Activated CD8-positive, alpha-beta T cell treated with anti-CD3 and anti-CD28 coated beads for 36 hours (primary cell): ENCODE measurements around the gene RXRG. TPM values are rescaled to one million over a fixed set of nuclear protein-coding genes. Genes with fewer than 3 reads are reported as not detected.

Source experiments
- ATAC-seq: fragments of 200-7000 bp; cut with Tn5 transposase; one replicate; pipeline ENCODE4 v1.10.0; 2021; ENCODE audit warnings: mild to moderate bottlenecking, moderate library complexity
- CTCF ChIA-PET: fragments of 350-600 bp; sonication (Branson Sonifier 250); formaldehyde crosslinking; loops from one replicate; lab custom pipeline; 2021; ENCODE audit warnings: antibody characterized with exemption; lab: Charles Lee
- POLR2A ChIA-PET: fragments of 350-600 bp; sonication (Branson Sonifier 250); formaldehyde crosslinking; loops from one replicate; lab custom pipeline; 2021; ENCODE audit warnings: antibody characterized with exemption; lab: Charles Lee
- DNase-seq: peaks from one replicate; pipeline ENCODE4 v3.0.0-alpha.2; 2020
- H3K27ac Mint-ChIP-seq: one replicate; pipeline ENCODE4 v1.8.0; 2021; ENCODE audit warnings: mild to moderate bottlenecking, mixed read lengths
- H3K27me3 Mint-ChIP-seq: one replicate; pipeline ENCODE4 v1.8.0; 2021; ENCODE audit warnings: mixed read lengths
- H3K36me3 Mint-ChIP-seq: one replicate; pipeline ENCODE4 v1.8.0; 2021; ENCODE audit warnings: low read depth, mixed read lengths
- H3K4me1 Mint-ChIP-seq: one replicate; pipeline ENCODE4 v1.8.0; 2021; ENCODE audit warnings: low read depth, mixed read lengths
- H3K4me3 Mint-ChIP-seq: one replicate; pipeline ENCODE4 v1.8.0; 2021; ENCODE audit warnings: mild to moderate bottlenecking, moderate library complexity, mixed read lengths
- H3K9me3 Mint-ChIP-seq: one replicate; pipeline ENCODE4 v1.8.0; 2021; ENCODE audit warnings: mixed read lengths
- intact Hi-C: fragments of 100-400 bp; cut with micrococcal nuclease; formaldehyde crosslinking; loops from one replicate; pipeline ENCODE4 v1.10.0; 2022
- total RNA-seq, 2 experiments: library from RNA; stranded (reverse); gene quantifications; one replicate each; pipeline ENCODE4 v1.2.3, GENCODE V29; 2021
- TF ChIP-seq, protein P1 (sequence below): fragments of 200-600 bp; IDR thresholded peaks from one replicate; pipeline ENCODE4 v1.8.0; 2022; ENCODE audit warnings: antibody characterized with exemption, mild to moderate bottlenecking

The RXRG gene
- total RNA-seq, 2 experiments from 2014 or later, result not detected

DNA sequence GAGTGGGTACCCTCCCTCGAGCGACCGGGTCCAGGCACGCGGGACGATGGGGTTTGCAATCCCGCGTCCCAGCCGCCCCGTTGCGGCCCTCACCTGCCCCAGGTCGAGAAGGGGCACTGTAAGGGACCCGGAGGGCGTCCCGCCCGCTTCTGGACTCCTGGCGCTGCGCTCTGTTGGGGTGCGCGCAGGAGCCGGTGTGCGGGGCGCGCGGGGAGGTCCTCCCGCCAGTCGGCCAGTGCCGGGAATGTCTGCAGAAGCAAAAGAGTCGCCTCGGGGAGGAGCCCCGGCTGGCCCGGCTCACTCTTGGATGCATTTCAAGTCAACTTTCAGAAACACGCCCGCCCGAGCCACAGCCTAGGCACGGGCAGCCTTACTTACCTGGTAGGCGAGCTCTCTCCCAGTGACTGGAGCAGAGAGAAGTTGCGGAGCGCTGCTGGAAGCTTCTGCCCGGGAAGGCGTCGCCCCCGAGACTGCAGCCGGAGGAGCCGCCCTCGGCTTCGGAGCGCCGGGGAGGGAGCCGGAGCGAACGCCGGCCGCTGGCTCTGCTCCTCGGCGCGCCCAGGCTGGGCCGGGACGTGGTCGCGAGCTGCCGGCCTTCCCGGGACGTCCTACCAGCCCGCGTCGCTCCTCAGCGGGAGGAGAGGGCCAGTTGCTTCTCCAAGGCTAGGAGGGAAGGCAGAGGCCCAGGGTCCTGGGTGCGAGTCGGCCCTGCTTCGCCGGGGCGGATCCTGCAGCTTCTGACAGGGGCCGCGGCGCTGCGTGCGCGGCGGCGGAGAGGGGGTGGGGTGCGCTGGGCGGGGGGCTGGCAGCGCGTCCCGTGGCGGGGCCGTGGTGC, 88.7 kb downstream of the RXRG start, which contains the start of gene LMX1A:
LMX1A (minus strand) TSS at position 739 of the 835 bp plus-strand sequence. CDS start 1,156 bp downstream, outside the sequence.
- intact Hi-C loops, result loop anchor here (10.0 kb wide), 2 partner anchors 121 to 211 kb away; no protein-coding TSS in a partner anchor
- Mint-ChIP-seq H3K4me1 (peaks cover 5% of the 10 kb centered on the region), H3K4me3 (no peak within 1 kb of the TSS), H3K27ac (no peak within 1 kb of the TSS), H3K36me3 (no peaks in the 10 kb centered on the region), H3K9me3 (no peaks in the 10 kb centered on the region), H3K27me3 (peaks cover 74% of the 10 kb centered on the region)
- TF ChIP-seq, protein P1, sequence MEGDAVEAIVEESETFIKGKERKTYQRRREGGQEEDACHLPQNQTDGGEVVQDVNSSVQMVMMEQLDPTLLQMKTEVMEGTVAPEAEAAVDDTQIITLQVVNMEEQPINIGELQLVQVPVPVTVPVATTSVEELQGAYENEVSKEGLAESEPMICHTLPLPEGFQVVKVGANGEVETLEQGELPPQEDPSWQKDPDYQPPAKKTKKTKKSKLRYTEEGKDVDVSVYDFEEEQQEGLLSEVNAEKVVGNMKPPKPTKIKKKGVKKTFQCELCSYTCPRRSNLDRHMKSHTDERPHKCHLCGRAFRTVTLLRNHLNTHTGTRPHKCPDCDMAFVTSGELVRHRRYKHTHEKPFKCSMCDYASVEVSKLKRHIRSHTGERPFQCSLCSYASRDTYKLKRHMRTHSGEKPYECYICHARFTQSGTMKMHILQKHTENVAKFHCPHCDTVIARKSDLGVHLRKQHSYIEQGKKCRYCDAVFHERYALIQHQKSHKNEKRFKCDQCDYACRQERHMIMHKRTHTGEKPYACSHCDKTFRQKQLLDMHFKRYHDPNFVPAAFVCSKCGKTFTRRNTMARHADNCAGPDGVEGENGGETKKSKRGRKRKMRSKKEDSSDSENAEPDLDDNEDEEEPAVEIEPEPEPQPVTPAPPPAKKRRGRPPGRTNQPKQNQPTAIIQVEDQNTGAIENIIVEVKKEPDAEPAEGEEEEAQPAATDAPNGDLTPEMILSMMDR, result no peak
- CTCF ChIA-PET, result interaction anchor here (1.6 to 5.5 kb wide), 2 partner anchors 13 to 245 kb away, joined by 3 to 35 read pairs; no protein-coding TSS in a partner anchor
- DNase-seq (no peak), ATAC-seq (no peak)
- POLR2A ChIA-PET, result no interaction called here

DNA sequence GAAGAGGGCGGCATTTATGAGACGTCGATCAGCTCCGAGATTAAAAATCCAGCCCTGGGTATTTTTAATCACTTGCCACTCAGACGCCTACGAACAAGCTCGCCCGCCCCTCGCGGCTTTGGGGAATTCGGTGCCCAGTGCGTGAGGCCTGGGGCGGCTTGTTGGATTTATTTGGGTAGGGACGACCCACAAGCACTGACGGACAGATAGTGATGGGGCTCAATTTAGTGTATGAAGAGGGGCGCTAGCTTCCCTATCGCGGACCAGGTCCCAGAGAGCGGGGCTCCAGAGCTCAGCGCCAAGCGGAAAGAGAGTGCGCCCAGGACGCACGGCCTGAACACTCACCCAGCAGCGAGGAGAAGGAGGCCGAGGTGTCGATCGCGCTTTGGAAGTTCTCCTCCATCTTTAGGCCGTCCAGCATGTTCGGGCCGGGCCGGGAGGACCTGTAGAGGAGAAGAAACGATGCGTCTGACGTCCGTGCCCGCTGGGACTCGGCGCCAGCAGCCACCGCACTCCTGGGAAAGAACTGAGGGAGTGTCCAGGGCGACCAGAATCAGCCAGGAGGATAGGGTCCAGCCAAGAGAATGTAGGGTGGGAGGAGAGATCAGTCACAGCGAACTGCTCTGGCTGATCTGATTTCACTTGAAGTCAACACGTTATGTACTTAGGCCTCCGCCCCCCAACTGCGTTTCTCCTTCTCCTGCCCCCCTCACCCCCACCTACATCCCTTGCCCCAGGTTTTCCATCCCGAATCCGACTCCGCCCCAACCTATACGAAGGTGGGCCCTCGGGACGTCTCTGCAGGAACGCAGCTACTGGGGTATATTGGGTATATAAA, 89.6 kb downstream of the RXRG start:
- no peak for ATAC-seq
- ChIA-PET POLR2A (no interaction called here), CTCF (interaction anchor here (1.4 to 1.6 kb wide), 3 partner anchors 12 to 245 kb away, joined by 3 to 9 read pairs (median 5); no protein-coding TSS in a partner anchor)
- no peak overlapping the region for H3K4me3 Mint-ChIP-seq
- H3K36me3 Mint-ChIP-seq, result no peaks in the 10 kb centered on the region
- no peak for DNase-seq
- no peak overlapping the region for H3K27ac Mint-ChIP-seq
- TF ChIP-seq, protein P1, result no peak
- intact Hi-C loops, result loop anchor here (10.0 kb wide), 2 partner anchors 121 to 211 kb away; no protein-coding TSS in a partner anchor
- peaks cover 5% of the 10 kb centered on the region for H3K4me1 Mint-ChIP-seq
- H3K27me3 Mint-ChIP-seq, result peaks cover 71% of the 10 kb centered on the region
- H3K9me3 Mint-ChIP-seq, result no peaks in the 10 kb centered on the region

DNA sequence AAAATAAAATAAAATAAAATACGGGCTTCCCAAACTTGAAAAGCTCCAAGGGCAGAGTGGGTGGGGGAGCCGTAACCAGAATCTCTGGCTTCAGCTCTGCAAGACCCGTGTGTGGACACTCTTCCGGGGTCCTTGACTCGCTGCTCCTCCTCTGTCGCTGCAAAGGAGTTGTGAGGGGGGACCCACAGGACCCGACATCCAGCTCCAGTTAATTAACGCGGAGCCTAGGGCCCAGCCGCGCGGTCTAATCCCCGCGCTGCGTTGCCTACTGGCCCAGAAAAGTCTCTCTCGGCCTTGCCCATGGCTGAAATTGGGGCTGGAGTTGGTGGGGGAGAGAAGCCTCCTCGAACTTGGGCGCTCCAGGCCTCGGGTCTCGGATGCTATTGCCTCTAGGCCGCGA, 90.2 kb downstream of the RXRG start:
- Mint-ChIP-seq H3K9me3 (no peaks in the 10 kb centered on the region), H3K27ac (no peak overlapping the region), H3K4me3 (no peak overlapping the region), H3K4me1 (peaks cover 5% of the 10 kb centered on the region), H3K27me3 (peaks cover 71% of the 10 kb centered on the region), H3K36me3 (no peaks in the 10 kb centered on the region)
- DNase-seq, result no peak
- ChIA-PET POLR2A (no interaction called here), CTCF (interaction anchor here (1.4 to 1.6 kb wide), 2 partner anchors 13 to 15 kb away, joined by 5 to 9 read pairs; no protein-coding TSS in a partner anchor)
- ATAC-seq, result no peak
- TF ChIP-seq, protein P1, result no peak
- intact Hi-C loops, result loop anchor here (10.0 kb wide), 2 partner anchors 120 to 210 kb away; no protein-coding TSS in a partner anchor

DNA sequence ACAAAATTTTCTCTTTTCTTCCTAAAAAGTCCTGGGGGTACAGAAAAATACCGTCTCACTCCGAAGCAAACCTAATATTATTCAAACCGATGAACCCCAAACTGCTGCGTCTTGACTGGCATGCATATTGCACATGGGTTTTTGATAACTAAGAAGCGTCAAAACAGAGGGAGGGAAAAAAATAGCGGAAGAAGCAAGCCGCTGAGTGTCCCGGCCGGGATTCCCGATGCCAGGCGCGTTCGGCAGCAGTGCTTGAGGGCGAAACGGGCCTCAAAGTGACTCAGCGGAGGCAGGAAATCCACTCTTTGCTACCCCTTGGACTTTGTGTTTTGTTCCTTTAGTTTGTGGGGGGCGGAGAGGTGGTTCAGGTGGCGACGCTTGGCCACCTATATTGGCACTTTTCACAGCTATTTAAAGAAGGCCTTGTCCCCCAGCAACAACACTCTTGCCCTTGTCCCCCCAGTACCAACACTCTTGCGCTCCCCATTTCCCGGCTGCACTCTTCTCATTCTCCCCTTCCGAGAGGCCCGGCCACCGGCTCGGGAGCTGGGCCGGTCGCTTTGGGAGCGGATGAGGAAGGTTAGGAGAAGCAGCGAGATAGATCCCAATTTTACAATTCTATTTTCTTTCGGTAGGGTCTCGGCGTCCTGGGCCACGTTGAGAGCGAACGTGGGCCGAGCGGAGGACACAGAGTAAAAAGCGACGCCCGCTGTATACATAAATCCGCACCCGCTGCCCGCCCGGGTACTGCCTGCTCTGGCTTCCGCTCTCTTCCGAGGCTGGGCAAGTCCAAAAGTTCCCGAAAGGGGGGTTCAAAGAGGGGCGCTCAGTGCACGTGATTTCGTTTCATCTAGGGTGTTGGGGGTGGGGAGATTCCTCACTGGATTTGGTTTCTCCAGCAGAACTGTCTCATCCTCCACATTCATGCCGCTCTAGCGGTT, 90.9 kb downstream of the RXRG start:
- H3K4me1 Mint-ChIP-seq, result peaks cover 5% of the 10 kb centered on the region
- DNase-seq (no peak), ATAC-seq (no peak)
- H3K27ac Mint-ChIP-seq, result no peak overlapping the region
- H3K36me3 Mint-ChIP-seq, result no peaks in the 10 kb centered on the region
- intact Hi-C loops, result loop anchor here (10.0 kb wide), 2 partner anchors 119 to 209 kb away; no protein-coding TSS in a partner anchor
- ChIA-PET CTCF (interaction anchor here (1.4 to 13.0 kb wide), 3 partner anchors 13 to 15 kb away, joined by 5 to 106 read pairs (median 9); no protein-coding TSS in a partner anchor), POLR2A (no interaction called here)
- peaks cover 73% of the 10 kb centered on the region for H3K27me3 Mint-ChIP-seq
- H3K9me3 Mint-ChIP-seq, result no peaks in the 10 kb centered on the region
- TF ChIP-seq, protein P1, result no peak
- H3K4me3 Mint-ChIP-seq, result no peak overlapping the region
